ENCODE measurements around the gene PLPPR2.
"Not testable (repeated sequence)": the region's sequence is repeated elsewhere in the genome, so short reads cannot be mapped to it uniquely, and the experiment has no call there.

PLPPR2 gene

DNA sequence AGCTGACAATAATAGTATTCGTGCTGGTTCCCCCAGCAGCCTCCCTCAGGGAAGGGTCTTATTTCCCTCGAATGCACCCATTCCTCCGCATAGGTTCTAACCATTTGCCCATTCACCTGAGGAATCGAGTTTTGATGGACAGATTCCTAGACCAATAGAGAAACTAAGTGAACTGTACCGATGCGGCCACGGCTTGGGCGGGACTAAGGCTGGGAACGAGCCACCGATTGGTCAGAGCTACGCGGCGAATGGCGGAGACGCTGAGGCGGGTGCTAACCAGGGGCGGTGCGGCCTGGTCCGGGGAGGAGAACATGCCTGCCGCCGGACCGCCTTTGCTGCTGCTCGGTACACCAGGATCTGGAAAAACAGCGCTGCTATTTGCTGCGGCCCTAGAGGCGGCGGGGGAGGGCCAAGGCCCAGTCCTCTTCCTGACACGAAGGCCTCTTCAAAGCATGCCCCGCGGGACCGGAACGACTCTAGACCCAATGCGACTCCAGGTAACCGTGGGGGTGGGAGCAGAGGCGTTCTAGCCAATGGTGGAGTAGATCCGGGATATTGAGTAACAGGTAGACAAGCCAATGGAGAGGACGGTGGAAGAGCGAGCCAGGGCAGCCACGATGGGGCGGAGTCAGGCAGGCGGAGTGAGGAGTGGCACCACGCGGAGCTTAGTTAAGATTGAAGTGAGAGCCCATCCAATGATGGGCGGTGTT, 19.4 kb downstream of the PLPPR2 start, which contains the start of gene SWSAP1:
SWSAP1 (plus strand) TSS at position 234 of the 710 bp plus-strand sequence; CDS start at position 249, 15 bp downstream.
- peak; percentile 99 for DNase-seq

DNA sequence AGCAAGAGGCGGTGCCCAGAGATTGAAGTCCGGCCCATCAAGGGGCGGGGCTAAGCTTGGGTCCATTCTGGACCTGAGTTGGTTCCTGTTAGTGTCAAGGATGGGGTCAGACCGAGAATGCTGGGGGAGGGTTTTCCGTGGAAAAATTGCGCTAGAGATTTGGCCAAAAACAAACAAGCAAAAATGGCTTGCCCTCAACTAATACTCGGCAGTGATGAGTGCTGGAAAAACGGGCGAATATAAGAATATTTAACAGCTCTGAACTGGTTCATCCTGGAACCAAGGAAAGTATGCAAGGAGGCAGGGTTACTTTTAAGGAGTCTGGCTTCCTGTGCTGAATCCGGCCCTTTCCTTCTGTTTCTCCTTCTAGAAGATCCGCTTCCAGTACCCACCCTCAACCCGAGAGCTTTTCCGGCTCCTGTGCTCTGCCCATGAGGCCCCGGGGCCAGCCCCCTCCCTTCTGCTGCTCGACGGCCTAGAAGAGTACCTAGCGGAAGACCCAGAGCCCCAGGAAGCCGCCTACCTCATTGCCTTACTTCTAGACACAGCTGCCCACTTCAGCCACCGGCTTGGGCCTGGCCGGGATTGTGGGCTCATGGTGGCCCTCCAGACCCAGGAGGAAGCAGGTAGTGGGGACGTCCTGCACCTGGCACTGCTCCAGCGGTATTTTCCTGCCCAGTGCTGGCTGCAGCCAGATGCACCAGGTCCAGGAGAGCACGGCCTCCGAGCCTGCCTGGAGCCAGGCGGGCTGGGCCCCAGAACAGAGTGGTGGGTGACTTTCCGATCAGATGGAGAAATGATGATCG, 20.1 kb downstream of the PLPPR2 start:
- DNase-seq: peak; percentile 57

DNA sequence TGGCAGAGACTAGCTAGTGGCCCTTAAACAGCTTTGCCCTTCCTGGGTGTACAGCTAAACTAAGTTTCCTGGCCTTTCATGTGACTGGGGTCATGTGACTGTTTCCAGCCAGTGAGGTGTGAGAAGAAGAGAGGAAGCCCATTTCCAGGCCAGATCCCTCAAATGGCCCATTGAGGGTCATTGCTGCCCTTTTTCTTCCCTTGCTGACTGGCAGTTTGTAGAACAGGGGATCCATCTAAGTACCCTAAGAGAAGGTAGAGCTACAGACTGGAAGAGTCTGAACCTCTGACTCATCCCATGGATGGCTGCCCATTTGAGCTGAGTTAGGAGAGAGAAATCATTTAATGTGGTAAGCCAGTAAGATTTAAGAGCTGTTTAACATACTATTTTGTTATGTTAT, 22.0 kb downstream of the PLPPR2 start:
- no peak for DNase-seq

DNA sequence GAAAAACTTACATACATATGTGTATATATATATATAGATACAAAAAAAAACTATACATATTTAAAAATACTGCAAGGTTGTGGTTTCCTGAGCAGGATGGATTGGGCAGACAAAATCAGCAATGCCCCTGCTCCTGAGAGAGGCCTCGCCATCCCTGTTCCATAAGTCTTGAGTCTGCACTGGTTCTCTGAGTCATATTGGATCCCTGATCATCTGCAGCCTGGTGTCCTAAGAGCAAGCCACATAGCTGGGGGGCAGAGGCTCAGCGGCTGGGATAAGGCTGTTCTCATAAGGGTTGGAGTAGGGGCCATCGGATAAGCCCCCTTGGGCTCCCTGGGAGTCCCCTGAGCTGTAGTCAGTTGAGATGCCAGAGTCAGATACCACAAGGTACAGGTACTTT, 22.5 kb downstream of the PLPPR2 start:
- DNase-seq: no peak

DNA sequence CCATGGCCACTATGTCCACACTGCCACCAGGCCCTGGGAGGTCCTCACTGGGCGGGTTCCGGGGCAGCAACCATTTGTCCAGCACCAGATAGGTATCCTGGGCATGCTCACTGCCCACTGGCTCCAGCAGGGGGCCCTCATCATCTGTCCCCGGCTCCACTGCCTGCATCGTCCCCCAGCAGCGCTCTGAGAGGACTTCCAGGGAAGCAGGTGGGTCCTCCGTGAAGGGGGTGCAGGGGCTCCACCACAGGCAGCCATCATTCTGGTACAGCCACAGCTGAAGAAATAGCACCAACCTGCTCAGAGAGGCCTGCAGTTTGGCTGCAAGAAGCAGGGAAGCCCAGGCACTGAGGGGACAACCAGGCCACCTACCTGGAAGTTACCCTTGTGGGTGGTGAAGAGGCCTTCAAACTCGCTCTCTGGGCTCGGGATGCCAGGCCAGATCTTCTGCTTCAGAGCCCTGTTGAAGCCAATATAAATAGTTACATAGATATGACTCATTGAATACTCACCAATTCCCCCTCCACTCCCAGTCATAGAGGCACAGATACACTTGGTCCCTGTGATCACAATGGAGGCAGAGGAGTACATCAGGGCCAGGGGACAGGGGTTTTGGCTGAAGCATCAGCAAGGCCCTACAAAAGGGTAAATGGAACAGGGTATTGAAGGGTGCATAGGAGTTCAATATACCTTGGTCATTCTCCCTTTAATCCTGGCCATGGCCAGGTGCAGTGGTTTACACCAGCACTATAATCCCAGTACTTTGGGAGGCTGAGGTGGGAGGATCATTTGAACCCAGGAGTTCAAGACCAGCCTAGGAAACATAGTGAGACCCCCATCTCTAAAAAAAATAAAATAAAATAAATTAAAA, 23.3 kb downstream of the PLPPR2 start:
- DNase-seq: no peak

DNA sequence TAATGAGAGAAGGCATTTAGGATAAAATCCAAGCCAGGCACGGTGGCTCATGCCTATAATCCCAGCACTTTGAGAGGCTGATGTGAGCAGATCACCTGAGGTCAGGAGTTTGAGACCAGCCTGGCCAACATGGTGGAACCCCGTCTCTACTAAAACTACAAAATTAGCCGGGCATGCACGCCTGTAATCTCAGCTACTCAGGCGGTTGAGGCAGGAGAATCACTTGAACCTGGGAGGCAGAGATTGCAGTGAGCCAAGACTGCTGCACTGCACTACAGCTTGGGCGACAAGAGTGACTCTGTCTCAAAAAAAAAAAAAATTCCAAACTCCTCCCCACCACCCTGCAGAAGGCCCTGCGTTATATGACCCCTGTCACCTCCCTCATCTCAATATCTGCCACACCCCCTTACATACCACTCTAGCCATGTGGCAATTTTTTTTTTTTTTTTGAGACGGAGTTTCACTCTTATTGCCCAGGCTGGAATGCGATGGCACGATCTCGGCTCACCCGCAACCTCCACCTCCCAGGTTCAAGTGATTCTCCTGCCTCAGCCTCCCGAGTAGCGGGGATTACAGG, 24.1 kb downstream of the PLPPR2 start:
- DNase-seq: not testable (repeated sequence)

DNA sequence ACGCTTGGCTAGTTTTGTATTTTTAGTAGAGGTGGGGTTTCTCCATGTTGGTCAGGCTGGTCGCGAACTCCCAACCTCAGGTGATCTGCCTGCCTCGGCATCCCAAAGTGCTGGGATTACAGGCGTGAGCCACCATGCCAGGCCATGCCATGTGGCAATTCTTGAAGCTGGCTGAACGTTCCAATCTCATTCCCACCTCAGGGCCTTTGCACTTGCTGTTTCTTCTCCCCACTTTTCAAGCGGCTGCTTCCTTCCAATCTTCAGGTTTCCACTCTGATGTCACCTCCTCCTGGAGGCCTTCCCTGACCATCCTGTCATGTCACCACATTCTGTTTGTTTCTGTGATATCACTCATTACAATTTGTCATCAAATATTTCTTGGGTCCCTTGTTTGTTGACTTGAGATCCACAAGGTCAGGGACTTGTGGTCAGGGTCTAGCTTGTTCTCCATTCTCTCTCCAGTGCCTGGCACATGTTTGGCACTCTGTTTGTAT, 24.7 kb downstream of the PLPPR2 start:
- DNase-seq: no peak

DNA sequence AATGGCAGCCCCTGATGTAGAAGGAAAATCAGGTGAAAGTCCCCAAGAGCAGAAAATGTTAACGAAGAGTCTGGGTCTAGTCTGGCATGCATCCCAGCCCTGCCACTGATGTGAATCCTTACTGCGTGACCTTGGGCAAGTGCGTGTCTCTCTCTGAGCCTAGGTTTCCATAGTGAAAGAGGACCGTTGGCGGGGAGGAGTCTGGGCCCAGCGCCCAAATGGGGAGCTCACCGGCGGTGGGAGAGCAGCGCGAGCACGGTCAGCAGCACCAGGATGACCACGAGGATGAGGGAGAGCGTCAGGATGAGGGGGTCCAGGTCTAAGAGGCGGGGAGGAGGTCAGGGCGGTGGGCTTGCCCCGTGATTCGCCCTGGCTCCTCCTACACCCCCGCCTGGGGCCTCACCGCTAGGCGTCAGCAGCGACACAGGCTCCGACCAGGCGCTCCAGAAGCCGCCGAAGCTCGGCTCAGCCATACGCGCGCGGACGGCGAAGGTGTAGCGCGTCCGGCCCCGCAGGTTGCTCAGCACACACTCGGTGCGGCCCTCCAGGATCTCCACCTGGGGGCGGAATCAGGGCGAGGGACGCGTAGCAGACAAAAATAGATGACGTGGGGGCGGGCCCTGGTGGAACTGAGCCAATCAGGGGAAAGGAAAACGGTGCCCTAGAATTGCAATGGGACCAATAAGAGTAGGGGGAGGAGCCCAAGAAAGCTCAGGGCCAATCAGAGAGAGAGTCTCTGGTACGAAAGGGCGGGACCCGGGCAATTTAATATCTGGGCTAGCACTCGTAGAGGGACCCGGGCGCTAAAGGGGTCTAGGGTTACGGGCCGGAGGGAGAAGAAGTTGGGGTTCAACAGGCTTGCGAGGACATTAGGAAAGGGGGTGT, 25.7 kb downstream of the PLPPR2 start:
- DNase-seq: peak; percentile 88

DNA sequence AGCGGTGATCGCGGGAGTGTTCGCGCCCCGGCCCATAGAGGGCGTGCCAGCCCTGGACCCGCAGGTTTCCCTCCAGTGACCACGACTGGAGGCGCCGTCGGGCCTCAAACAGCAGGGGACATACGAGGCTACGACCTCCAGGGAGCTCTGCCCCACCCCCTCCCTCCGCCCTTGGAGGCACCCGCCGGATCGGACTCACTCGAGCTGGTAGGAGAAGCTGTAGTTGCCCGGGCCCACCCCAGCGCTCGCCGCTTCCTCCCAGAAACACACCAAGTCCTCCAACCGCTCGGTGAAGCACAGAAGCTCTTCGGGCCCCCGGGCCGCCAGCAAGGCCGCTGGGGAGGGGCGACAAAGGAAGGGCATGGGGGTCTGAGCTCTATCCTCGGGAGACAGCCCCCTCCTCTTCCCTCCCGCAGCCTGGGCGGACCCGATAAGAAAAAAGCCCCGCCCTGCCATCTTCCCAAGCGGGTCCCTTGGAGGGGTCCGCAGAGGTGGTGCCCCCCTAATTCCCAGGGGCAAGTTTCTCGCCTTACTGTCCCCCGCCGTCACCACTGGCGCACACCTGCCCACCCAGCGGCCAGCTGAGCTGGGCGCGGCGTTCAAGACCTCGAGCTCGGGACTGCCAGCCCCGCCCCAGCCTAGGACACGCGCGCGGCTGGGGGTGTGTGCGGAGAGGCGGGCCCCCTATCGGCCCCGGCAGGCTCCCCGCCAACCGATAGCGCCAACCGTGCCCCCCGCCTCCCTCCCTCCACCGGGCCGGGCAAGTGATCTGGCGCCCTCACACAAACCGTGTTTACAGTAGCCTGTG, 27.9 kb downstream of the PLPPR2 start:
- peak; percentile 29 for DNase-seq

DNA sequence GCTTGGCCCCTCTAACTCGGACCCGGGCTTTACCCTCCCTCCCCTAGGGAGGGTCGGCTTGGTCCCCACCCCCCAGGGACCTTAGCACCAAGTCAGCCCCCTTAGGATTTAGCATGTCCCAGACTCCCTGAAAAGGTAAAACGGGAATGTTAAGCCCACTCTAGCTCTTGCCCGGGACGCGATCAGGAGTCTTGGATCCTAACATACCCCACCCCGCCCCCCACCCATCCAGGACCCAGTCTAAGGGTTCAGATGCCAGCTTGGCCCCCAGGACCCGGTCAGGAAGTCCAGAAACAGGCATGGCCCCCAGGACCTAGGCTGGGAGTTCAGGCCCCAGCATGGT, 28.4 kb downstream of the PLPPR2 start:
- DNase-seq: no peak

DNA sequence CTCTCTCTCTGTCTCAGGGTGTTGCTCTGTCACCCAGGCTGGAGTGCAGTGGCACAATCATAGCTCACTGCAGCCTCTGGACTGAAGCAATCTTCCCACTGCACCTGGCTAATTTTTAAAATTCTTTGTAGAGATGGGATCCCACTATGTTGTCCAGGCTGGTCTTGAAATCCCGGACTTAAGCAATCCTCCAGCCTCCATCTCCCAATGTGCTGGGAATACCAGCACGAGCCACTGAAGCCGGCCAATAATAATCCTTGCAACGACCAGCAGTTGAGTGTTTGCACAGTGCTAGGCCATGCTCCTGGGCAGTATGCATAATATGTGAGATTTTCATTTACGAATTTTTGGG, 29.5 kb downstream of the PLPPR2 start:
- DNase-seq: no peak

DNA sequence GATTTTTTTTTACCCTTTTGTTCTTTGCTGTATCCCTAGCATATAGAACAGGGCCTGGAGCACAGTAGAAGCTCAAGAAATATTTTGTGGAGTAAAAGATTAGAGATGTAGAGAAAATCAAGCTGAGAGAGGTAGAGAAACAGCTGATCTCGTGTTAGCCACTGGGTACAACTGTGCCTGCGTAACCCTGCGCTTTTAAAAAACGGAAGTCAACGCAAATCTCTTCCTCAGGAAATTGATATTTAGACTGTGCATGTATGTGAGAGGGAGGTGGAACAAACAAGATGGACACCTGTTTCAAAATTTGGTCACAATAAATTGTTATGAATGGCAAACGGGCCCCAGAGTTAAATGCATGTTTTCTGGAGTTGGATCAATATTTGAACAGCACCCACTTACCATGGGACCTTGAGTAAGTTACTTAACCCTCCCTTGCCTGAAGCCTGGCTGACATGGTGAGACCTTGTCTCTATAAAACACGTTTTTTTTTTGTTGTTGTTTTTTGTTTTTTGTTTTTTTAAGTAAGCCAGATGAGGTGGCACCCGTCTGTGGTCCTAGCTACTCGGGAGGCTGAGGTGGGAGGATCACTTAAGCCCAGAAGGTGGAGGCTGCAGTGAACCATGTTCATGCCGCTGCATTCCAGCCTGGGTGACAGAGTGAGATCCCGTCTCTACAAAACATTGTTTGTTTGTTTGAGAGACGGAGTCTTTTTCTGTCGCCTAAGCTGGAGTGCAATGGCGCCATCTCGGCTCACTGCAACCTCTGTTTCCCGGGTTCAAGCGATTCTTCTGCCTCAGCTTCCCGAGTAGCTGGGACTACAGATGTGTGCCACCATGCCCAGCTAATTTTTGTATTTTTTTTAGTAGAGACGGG, 32.2 kb downstream of the PLPPR2 start:
- DNase-seq: no peak

DNA sequence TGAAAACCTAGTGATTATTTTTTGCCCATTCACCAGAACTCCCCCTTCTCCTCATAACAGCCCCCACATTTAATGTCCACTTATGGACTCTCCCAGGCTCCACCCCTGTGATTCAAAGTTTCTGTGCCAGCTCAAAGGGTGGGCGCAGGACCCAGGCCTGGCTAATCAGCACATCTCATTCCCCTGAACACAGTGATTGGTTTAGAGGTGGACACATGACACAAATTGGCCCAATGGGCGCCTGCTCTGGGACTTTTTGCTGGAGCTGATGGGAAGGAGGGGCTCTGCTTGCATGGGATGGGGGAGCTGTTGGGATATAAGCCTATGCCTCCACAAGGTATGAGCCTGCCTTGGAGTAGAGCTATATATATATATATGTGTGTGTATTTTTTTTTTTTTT, 35.1 kb downstream of the PLPPR2 start:
- no peak for DNase-seq

DNA sequence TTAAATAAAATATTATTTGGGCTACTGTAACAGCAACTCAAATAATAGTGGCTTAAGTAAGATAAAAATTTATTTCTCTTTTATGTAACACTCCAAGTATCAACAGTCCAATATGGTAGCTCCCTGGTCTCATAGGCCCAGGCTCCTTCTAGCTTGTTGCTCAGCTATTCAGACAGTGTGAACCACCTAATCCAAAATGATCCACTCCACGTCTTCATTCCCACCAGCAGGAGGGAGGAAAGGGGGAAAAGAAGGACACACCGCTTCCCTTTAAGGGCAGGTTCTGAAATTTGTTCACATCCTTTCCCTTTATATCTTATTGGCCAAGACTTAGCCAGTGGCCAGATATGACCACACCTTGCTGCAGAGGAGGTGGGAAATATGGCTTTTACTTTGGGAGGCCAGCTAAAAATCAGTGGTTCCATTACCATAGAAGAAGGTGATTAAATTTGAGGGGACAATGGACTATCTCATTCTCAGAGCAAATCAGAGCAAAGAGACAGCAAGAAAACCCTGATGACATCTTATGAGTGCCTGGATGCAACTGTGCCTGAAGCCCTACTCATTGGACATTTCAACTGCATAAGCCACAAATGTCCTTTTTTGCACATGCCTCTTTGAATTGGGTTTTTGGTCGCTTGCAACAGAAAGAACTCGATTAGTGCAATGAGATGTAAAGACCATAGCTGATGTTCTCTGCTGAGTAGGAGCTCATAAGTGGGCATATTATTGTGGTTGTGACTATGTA, 35.9 kb downstream of the PLPPR2 start:
- DNase-seq: no peak

DNA sequence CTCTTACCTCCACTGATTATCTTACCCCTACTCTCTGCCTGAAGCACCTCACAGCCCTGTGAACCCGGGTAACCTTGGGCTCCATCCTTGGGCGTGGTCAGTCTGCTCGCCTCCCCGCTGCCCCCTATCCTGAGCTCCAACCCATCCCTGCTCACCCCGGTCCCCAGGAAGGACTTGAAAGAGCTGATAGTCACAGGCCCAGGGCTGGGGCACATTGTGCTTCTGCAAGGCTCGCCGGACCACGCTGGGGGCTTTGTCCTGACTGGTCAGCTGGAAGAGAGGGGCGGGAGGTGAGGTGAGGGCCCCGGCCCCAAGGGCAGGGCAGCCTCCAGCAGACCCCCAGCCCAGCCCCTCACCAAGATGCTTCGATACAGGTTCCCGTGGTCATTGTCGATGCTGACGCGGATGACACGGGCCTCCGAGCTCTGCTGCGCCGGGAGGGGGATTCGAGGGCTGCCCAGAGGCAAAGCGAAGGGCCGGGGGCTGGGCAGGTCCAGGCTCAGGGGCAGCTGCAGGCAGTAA, 41.9 kb downstream of the PLPPR2 start:
- DNase-seq: no peak

DNA sequence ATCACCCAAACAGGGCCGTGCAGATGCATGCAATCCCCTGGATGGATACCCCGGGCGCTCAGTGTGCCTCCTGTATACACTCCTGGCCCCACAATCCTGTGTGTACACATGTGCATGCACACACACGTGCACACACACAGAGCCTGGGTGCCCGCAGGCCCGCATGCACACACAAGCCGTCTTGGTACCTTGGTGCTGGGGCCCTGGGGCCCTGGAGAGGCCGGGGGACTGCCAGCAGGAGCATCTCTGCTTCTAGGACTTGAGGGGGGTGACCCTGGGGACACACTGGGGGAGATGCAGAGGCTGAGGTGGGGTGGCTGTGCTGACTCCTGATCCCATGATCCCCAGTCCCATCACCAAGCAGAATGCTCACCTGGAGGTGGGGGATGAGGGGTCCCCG, 44.4 kb downstream of the PLPPR2 start:
- DNase-seq: no peak

DNA sequence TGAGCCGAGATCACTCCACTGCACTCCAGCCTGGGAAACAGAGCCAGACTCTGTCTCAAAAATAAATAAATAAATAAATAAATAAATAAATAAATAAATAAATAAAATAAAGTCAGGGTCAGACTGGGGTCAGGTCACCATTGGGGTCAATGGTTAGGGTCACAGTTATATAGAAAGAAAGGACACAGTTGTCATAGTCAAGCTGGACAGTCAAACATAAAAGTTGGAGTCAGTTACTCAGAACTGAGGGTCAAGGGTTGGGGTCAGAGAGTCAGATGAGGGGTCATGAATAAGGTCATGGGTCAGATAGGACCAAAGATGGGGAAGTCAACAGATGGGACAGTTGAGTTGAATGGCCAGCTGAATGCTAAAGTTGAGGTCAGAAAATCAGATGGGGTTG, 45.6 kb downstream of the PLPPR2 start:
- no peak for DNase-seq

DNA sequence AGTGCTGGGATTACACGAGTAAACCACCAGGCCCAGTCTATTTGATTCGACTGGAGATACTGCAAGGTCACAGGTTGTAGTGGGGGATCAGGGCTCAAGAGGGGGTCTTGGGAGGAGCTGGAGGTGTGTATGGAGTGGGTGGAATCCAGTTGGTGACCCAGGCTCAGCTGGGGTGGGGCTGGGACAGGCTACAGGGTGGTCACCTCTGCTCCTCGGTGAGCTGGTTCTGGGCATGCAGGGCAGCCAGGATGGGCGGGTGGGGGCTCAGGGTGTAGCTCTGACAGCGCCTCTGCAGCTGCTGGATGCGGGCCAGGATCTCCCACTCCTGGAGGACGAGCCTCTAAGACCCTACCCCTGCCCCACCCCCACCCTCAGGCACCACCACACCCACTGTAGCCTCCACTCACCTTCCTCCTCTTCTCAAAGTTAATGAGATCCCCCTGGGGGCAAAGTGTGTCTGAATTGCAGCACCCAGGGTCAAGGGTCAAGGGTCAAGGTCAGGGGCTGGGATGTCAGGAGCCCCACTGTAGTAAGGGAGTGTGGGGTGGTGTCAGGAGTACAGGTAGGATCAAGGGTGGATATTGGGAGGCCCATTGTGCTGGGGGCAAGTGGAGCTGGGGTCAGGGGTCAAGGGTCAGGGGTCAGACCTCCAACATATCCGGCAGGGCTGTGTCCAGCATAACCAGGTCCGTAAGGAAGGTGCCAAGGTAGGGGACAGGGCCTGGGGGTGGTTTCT, 46.7 kb downstream of the PLPPR2 start:
- DNase-seq: no peak

All from GDM1 (cell line).